Astrocyte (in vitro differentiated cells and primary cell): ENCODE results near the gene MAP3K21. TPM values are rescaled to one million over a fixed set of nuclear protein-coding genes. Genes with fewer than 3 reads are reported as not detected.

Experiments used
- DNase-seq: peaks from one replicate; pipeline ENCODE4 v3.0.0-alpha.2; 2010; ENCODE audit warnings: low read depth
- FAIRE-seq: peaks from 2 replicates; lab custom pipeline; 2011; peaks lifted over from hg19 to GRCh38; lab: Jason Lieb, UNC
- H2AFZ ChIP-seq: 2 replicates; pipeline ENCODE4 v1.6.0; 2012; ENCODE audit warnings: low read depth, low read length, inconsistent platforms
- H3K27ac ChIP-seq: 2 replicates; pipeline ENCODE4 v1.5.1; 2011; ENCODE audit warnings: low read depth, low read length, inconsistent platforms
- H3K27me3 ChIP-seq: 2 replicates; pipeline ENCODE4 v1.6.0; 2011; ENCODE audit warnings: low read length, inconsistent platforms; ENCODE audit not compliant: insufficient read depth
- H3K36me3 ChIP-seq: 2 replicates; pipeline ENCODE4 v1.5.1; 2011; ENCODE audit warnings: low read length, inconsistent platforms; ENCODE audit not compliant: insufficient read depth
- H3K4me1 ChIP-seq: 2 replicates; pipeline ENCODE4 v1.5.1; 2011; ENCODE audit warnings: low read length, inconsistent platforms; ENCODE audit not compliant: insufficient read depth
- H3K4me2 ChIP-seq: 2 replicates; pipeline ENCODE4 v1.6.0; 2012; ENCODE audit warnings: low read length, inconsistent platforms
- H3K4me3 ChIP-seq: 2 replicates; pipeline ENCODE4 v1.5.1; 2011; ENCODE audit warnings: low read depth, mild to moderate bottlenecking, low read length, inconsistent platforms; ENCODE audit not compliant: insufficient read depth
- H3K79me2 ChIP-seq: 2 replicates; pipeline ENCODE4 v1.6.0; 2012; ENCODE audit warnings: mild to moderate bottlenecking, low read length, inconsistent platforms; ENCODE audit not compliant: insufficient read depth
- H3K9ac ChIP-seq: 2 replicates; pipeline ENCODE4 v1.6.0; 2012; ENCODE audit warnings: mild to moderate bottlenecking, low read length, inconsistent platforms
- H3K9me3 ChIP-seq: 2 replicates; pipeline ENCODE4 v1.5.1; 2012; ENCODE audit warnings: low read depth, mild to moderate bottlenecking, low read length, inconsistent platforms; ENCODE audit not compliant: insufficient read depth
- H4K20me1 ChIP-seq: 2 replicates; pipeline ENCODE4 v1.6.0; 2012; ENCODE audit warnings: low read length, inconsistent platforms; ENCODE audit not compliant: insufficient read depth
- H3K27ac Mint-ChIP-seq: one replicate; pipeline ENCODE4 v1.8.0; 2021; ENCODE audit warnings: mild to moderate bottlenecking, mixed read lengths; ENCODE audit not compliant: unreplicated experiment
- H3K27me3 Mint-ChIP-seq: one replicate; pipeline ENCODE4 v1.8.0; 2021; ENCODE audit warnings: low read depth, mixed read lengths; ENCODE audit not compliant: unreplicated experiment
- H3K36me3 Mint-ChIP-seq: one replicate; pipeline ENCODE4 v1.8.0; 2021; ENCODE audit warnings: low read depth, mixed read lengths; ENCODE audit not compliant: unreplicated experiment
- H3K4me1 Mint-ChIP-seq: one replicate; pipeline ENCODE4 v1.8.0; 2021; ENCODE audit warnings: low read depth, mixed read lengths; ENCODE audit not compliant: unreplicated experiment
- H3K4me3 Mint-ChIP-seq: one replicate; pipeline ENCODE4 v1.8.0; 2021; ENCODE audit warnings: mild to moderate bottlenecking, moderate library complexity, mixed read lengths; ENCODE audit not compliant: unreplicated experiment
- H3K9me3 Mint-ChIP-seq: one replicate; pipeline ENCODE4 v1.8.0; 2021; ENCODE audit warnings: mild to moderate bottlenecking, mixed read lengths; ENCODE audit not compliant: unreplicated experiment
- EZH2 ChIP-seq: IDR thresholded peaks from 2 replicates; pipeline ENCODE4 v1.6.1; 2012; ENCODE audit warnings: mild to moderate bottlenecking, low read length, inconsistent platforms; ENCODE audit not compliant: insufficient read depth
- total RNA-seq: library from RNA; stranded (reverse); gene quantifications from 2 replicates; pipeline ENCODE4 v1.2.1, GENCODE V29; 2021
- TF ChIP-seq, protein P1 (sequence below): IDR thresholded peaks from 2 replicates; pipeline ENCODE4 v1.5.1; 2011; ENCODE audit warnings: low read depth, mild to moderate bottlenecking, inconsistent platforms, low read length, moderate library complexity; ENCODE audit not compliant: insufficient read depth

Gene MAP3K21
- total RNA-seq, 1 donor from 2014 or later: 2.5 TPM

GRCh38 chr1:233336554-233337456 lies 9.3 kb downstream of the MAP3K21 start:
- Mint-ChIP-seq H3K4me1 (peaks cover 5% of the 10 kb centered on the region), H3K36me3 (no peaks in the 10 kb centered on the region)
- no peak for FAIRE-seq

GRCh38 chr1:233337505-233337904 lies 10.0 kb downstream of the MAP3K21 start:
- H3K4me1 ChIP-seq: no peaks in the 10 kb centered on the region

More at GRCh38 chr1:233336554-233337456, 9.3 kb downstream of the MAP3K21 start:
- no peak overlapping the region for H3K27ac Mint-ChIP-seq
- H2AFZ ChIP-seq: no peak overlapping the region
- no peak overlapping the region for H3K9ac ChIP-seq
- no peaks in the 10 kb centered on the region for H3K9me3 ChIP-seq
- H3K27ac ChIP-seq: no peak overlapping the region
- no peak overlapping the region for H3K4me2 ChIP-seq
- H3K9me3 Mint-ChIP-seq: no peaks in the 10 kb centered on the region
- H4K20me1 ChIP-seq: no peaks in the 10 kb centered on the region
- TF ChIP-seq EZH2: no peak
- TF ChIP-seq, protein P1, sequence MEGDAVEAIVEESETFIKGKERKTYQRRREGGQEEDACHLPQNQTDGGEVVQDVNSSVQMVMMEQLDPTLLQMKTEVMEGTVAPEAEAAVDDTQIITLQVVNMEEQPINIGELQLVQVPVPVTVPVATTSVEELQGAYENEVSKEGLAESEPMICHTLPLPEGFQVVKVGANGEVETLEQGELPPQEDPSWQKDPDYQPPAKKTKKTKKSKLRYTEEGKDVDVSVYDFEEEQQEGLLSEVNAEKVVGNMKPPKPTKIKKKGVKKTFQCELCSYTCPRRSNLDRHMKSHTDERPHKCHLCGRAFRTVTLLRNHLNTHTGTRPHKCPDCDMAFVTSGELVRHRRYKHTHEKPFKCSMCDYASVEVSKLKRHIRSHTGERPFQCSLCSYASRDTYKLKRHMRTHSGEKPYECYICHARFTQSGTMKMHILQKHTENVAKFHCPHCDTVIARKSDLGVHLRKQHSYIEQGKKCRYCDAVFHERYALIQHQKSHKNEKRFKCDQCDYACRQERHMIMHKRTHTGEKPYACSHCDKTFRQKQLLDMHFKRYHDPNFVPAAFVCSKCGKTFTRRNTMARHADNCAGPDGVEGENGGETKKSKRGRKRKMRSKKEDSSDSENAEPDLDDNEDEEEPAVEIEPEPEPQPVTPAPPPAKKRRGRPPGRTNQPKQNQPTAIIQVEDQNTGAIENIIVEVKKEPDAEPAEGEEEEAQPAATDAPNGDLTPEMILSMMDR: no peak
- H3K27me3 ChIP-seq: no peaks in the 10 kb centered on the region
- DNase-seq: no peak
- H3K4me1 ChIP-seq: no peaks in the 10 kb centered on the region
- H3K4me3 ChIP-seq: no peak overlapping the region
- no peak overlapping the region for H3K4me3 Mint-ChIP-seq
- no peaks in the 10 kb centered on the region for H3K79me2 ChIP-seq
- H3K36me3 ChIP-seq: no peaks in the 10 kb centered on the region
- no peaks in the 10 kb centered on the region for H3K27me3 Mint-ChIP-seq

More at GRCh38 chr1:233337505-233337904, 10.0 kb downstream of the MAP3K21 start:
- no peak overlapping the region for H3K9ac ChIP-seq
- no peak overlapping the region for H3K4me3 ChIP-seq
- H3K9me3 ChIP-seq: no peaks in the 10 kb centered on the region
- Mint-ChIP-seq H3K27me3 (no peaks in the 10 kb centered on the region), H3K27ac (no peak overlapping the region), H3K4me3 (no peak overlapping the region), H3K36me3 (no peaks in the 10 kb centered on the region), H3K9me3 (no peaks in the 10 kb centered on the region), H3K4me1 (peaks cover 5% of the 10 kb centered on the region)
- H3K4me2 ChIP-seq: no peak overlapping the region
- FAIRE-seq (no peak), DNase-seq (no peak)
- no peaks in the 10 kb centered on the region for H3K36me3 ChIP-seq
- TF ChIP-seq EZH2: no peak
- TF ChIP-seq, protein P1: no peak
- H3K27me3 ChIP-seq: no peaks in the 10 kb centered on the region
- no peak overlapping the region for H3K27ac ChIP-seq
- no peak overlapping the region for H2AFZ ChIP-seq
- H4K20me1 ChIP-seq: no peaks in the 10 kb centered on the region
- no peaks in the 10 kb centered on the region for H3K79me2 ChIP-seq
